ENCODE measurements around the gene FBXO24.
"Not testable (repeated sequence)": the region's sequence is repeated elsewhere in the genome, so short reads cannot be mapped to it uniquely, and the experiment has no call there.

The FBXO24 gene

DNA sequence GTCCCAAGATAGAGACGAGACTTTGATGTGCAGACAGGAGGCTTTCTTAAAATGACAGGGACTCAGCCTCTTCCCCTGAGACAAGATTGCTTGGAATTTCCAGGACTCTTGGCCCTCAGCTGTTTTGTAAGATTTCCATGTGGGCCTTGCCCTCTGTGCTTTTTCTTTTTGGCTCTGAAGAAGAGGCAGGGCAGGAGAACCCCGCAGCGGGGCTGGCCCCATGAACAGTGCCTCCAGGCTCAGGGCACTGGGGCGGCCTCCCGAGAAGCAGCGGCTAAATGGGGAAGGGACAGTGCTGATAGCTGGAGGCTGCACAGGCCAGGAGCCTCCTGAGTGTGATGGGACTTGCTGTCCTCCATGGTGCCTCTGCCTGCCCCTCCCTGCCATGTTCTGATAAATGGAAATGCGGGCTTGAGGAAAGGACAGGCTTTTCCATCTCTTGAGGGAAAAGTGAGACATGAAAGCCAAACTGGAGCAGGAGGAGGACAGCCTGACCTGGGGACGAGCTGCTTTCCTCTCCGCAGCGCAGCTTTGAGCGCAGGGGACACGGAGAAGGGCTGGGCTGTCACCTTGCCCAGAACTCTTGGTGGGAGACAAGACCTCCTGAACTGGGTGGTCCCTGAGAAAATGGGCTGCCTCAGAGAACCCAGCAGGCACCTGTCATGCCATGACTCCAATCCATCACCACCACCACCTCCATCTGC is 24.5 kb upstream of the FBXO24 start:
- DNase-seq (ENCODE audit: low read depth), result no peak

DNA sequence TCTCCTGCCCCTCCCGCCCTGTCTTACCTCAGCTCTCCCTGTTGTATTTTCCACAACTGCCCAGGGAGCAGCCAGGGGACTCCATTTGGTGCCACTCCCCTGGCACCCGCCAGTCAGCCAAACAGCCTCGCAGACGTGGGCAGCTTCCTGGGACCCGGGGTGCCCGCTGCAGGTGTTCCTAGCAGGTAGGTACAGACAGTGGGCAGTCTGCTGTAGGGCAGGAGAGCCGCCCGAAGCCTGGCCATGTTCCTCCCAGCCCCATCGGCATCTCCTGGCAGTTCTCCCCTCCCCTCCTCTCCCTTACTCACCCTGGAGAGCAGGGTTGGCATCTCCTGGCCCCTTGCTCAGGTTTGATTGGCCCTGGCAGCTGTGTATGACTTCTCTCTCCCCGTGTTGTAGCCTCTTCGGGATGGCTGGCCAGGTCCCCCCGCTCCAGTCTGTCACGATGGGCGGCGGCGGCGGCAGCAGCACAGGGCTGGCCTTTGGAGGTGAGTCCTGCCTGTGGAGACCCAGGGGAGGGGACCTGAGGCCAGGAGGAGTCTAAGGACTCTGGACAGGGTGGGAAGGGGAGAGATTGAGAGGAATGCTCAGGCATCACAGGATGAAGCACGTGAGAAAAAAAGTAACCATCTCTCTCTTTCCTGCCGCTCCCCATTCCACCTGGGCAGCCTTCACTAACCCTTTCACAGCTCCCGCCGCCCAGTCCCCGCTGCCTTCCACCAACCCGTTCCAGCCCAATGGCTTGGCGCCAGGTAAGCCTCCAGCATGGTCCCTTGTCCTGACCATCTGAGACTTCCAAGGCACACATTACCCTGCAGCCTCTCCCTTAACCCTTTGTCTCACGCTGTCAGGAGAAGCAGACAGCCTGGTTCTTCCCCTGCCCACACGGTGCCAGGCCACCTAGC is 23.7 kb upstream of the FBXO24 start:
- no peak for DNase-seq (ENCODE audit: low read depth)

DNA sequence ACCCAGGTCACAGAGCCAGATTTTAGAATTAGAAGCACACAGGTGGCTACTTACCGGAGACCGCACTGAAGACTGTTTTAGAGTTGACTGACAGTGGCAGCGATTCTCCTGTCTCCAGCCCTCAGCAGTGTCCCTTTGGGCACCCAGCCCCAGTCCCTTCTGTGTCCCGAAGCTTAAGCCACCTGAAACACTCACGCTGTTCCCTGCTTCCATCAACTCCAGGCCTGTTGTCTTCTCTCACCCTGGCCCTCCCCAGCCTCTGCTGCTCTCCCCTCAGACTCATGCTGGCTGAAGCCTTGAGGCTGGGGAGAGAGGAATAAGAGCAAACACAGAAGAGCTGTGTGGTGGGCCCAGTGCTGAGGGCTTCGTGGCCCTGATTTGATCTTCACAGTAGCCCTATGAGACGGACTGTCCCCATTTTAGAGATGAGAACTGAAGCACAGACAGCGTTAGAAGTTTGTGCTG is 23.0 kb upstream of the FBXO24 start:
- no peak for DNase-seq (ENCODE audit: low read depth)

DNA sequence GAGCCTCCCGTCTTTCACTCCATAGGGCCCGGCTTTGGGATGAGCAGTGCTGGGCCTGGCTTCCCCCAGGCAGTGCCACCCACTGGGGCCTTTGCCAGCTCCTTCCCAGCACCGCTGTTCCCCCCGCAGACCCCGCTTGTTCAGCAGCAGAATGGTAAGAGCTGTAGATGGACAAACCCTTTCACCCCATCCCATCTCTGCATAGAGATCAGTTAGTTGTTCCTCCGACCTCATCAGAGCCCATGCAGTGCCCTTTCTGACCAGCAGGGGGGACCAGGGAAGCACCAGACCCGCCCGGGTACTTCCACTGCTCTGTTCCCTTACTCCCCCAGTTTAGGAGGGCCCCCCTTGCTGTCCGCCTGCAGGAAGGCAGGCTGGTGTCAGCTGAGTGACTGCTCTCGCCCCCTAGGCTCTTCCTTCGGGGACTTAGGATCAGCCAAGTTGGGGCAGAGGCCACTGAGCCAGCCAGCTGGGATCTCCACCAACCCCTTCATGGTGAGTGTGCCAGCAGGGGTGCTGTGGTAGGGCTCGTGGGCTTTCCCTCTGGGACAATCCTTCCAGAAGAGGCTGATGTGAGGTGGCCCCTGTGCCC is 22.2 kb upstream of the FBXO24 start:
- no peak for DNase-seq (ENCODE audit: low read depth)

DNA sequence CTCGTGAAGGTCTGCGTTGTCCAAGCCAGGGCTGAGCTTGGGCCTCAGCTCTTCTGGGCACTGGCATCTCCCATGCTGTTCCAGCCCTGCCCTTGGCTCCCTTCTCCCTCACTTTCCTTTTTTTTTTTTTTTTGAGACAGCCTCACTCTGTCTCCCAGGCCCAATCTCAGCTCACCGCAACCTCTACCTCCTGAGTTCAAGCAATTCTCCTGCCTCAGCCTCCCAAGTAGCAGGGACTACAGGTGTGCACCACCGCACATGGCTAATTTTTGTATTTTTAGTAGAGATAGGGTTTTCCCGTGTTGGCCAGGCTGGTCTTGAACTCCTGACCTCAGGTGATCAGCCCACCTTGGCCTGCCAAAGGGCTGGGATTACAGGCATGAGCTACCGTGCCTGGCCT is 21.7 kb upstream of the FBXO24 start:
- DNase-seq (ENCODE audit: low read depth), result not testable (repeated sequence)

DNA sequence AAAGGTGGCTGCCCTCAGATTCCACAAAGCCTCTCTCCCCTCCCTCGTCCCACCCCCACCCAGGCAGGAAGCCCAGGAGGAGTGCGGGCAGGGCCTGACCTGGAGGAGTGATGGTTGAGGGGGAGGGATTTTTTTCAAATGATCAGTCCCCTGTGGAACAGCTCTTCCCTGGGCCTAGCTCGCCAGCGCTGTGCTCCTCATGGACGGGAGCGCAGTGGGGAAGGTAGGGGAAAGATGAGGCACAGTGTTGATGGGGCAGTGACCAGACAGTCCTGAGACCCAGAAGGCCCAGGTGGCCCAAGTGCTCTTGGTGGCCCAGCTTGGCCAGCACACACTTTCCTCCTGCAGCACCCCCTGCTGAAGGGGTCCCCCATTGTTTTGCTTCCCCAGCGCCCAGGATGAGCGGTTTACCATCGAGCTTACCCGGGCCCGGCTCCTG is 21.0 kb upstream of the FBXO24 start:
- no peak for DNase-seq (ENCODE audit: low read depth)

DNA sequence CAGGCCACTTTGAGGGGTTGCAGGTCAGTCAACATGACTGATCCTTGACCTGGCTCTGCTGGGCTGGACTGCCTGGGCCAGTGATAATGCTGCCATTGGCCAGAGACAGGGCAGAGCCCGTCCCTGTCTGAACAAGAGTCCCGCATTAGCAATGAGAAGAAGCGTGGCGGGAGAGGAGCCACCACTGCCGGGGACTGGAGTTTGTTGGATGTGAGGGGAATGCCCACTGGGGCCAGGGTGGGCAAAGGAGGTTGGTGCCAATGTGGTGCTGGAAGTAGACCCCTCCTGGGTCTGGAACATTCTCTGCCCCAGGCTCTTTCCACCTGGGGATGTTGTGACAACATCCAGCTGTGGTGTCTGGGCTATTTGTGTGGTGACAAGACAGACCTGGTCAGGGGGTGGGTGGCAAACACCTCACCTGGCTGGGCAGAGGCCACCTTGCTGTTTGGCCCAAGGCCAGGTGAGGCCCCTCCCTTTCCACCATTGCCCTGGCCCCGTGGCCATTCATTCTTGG is 20.1 kb upstream of the FBXO24 start:
- DNase-seq (ENCODE audit: low read depth), result no peak

DNA sequence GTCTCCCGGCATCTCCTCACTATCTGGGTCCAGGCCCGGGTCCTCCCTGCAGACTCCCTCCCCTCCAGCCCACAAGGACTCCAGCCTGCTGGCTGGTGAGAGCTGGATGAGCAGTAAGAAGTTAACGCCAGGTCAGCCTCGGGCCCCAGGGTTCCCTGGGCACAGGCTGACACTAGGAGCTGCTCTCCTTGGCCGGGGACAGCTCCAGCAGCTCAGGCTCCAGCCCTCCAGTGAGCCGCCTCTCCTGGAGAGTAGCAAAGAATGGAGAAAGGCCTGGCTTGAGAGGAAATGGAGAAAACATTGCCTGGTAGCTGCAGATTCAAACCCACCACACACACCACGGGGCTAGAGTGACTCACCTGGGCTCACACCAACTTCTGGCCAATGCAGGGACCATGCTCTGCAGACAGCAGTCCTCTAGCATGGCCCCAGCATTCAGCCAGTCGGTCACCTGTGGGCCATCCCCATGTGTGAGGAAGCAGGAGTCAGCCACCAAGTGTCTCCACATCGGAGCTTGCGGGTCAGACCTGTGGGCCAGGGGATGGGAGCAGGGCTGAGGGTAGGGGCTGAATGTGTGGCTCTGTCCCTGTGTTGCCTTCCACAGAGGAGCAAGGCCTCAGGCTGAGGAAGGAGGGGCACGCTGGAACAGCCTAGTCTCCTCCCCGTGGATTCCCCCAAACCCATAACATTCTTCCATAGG is 18.9 kb upstream of the FBXO24 start:
- no peak for DNase-seq (ENCODE audit: low read depth)

DNA sequence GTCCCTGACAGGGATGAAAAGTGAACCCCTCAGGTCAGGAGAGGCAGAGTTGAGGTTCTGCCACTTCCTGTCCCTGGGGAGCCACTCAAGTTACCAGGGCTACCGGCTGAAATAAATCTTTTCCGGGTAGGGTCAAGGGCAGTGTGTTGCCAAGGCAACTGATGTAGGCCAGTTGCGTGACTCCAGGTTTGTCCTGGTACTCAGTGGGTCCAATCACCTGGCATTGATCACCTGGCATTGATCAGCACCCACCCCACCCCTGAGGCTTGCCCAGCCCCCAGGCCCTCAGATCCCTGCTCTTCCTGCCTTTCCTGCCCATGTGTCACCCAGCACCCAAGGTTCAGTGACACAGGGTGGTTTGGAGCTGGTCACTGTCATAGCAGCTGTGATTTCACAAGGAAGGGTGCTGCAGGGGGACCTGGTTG is 18.4 kb upstream of the FBXO24 start:
- no peak for DNase-seq (ENCODE audit: low read depth)

DNA sequence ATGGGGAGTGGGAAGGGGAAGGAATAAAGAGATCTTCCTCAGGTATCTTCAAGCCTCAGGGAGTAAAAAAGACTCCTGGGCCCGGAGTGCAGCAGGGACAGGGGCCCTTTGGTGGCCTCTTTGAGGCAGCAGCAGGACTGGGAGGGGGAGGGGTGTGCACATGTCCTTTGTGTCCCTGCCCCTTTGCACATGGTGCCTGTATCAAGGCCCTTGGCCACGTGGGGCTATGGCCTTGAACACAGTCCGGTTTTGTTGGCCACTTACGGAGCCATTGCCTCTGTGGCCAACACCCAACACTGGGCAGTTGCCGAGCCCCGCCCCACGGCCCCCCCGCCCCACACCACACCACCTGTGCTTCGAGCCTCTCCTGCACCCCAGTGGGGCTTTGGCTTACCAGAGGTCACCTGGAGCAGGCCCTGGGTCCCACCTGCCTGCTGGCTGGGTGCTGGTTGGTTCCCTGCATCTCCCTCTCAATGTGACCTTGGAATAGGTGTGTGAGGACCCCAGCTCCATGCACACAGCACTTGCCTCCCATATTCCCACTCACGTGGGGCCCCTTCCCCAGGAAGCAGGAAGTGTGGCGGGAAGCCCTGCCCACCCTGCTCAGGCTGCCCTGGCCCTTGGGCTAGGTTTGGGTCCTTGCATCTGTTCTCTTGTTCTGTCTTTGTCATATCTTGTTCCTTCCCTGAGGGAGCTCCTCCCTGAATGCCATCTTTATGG is 17.8 kb upstream of the FBXO24 start:
- no peak for DNase-seq (ENCODE audit: low read depth)

DNA sequence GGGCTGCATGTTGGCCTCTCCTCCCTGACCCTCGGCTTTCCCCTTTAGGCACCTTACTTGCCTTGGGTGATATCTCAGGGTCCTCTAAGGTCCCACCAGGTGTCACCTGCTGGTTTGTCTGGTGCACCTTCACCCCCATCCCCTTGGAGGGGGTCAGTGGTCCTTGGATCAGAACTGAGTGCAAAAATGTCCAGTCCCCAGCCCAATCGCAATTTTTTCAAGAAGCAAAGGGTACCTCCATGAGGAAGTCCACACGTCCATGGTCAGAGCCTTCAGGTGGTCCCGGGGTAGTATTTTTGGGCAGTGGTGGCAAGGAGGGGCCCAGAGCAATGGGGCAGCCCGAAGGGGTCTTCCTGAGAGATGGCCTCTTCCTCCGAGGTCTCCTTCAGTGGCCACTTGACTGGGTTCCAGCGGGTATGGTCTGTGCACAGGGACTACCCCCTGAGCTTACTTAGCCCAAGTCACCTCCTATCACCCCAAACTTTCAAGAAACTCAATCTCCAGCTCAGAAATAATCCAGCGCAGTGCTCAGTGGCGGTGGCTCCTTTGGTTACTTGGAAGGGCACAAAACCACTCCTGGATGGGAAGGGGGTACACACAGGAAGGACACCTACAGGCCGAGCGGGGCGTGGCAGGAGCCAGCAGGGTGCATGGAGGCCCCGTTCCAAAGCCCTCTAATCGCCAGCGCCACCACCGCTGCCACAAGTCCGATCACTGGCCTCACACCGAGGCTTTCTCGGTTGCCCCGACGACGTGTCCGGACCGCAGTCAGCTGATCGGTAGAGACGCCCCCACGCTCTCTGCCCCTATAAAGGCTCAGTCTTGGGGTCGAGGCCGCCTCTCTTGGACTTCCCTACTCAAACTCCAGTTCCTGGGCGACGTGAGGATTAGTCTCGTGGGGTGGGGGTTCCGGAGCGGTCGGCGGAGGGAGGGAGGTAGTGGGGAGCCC is 17.0 kb upstream of the FBXO24 start:
- DNase-seq (ENCODE audit: low read depth), result no peak

DNA sequence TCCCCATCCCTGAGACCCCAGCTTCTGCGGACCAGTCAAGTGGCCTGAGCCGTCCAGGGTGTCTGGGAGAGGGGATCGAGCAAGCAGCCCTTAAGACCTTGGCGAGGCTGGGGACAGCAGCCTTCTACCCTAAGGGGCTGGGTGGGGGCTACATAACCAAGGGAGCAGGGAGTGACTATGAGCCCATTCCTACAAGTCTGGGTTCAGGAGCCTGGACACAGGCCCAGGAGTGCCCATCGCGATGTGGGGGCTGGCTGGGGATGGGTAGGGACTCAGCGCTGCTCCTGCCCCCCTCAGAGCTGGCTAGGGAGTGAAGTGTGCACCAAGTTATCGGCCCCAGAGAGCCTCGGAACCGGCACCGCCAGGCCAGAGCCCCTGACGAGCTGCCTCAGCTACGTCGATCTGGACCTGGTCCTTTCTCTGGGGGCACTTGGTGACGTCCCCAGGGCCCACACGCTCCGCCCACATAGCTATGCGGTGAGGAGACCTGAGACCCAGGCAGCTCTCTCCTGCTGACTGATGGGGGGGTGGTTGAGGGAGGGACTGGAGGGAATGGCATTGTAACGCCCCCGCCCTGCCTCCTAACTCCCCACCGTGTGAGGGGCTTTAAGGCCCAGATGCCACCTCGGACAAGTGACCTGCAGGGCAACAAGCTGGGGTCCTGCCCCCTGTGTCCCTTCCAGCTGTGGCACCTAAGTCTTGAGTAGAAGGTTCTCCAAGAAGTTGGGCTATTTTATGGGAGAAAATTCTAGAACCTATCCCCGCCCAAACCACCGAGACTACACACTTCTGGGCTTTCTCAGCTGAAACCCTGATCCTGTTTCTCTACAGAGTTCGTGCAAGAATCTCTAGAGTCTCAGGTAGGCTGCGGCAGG is 14.9 kb upstream of the FBXO24 start:
- no peak for DNase-seq (ENCODE audit: low read depth)

DNA sequence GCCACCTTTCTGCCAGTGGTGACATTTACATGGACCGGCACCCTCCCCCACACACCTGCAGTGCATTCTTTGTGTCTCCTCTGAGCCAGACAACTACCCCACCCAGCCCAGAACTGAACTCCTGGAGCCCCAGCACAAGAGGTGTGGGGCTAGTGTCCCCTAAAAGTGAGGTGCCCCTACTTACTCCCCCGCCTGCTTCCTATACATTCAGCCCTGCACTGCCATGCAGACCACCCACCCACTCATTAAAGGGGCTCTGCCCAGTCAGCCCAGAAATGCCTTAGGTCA is 14.4 kb upstream of the FBXO24 start:
- no peak for DNase-seq (ENCODE audit: low read depth)

DNA sequence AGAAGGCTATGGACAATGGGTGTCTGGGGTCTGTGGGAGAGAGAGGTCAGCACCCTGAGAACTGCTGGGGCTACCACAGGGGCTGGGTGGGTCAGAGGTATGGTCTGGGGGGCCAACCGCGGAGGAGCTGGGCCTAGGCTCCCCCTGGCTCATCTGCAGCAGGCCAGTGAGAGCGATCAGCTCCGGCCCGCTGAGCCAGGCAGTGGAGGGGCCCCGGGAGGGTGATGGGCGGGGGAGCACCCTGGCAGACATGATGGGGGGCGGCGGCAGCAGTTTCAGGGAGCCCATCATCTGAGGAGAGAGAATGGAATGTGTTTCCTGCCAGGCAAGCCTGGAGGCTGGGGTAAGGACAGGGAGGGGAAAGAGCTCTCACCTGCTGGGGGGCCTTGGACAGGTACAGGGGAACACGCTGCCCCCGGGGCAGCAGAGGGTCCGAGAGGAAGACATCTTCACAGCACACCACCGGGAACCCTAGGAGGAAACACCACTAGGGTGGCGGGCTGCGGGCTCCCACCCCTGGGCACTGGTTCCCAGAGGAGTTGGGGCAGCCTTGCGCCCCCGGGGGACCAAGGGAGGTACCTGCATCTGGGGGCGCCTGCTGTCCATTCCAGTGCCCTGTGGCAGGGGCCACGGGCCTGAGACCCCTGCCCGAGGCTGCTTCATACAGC is 13.7 kb upstream of the FBXO24 start:
- DNase-seq (ENCODE audit: low read depth), result no peak

DNA sequence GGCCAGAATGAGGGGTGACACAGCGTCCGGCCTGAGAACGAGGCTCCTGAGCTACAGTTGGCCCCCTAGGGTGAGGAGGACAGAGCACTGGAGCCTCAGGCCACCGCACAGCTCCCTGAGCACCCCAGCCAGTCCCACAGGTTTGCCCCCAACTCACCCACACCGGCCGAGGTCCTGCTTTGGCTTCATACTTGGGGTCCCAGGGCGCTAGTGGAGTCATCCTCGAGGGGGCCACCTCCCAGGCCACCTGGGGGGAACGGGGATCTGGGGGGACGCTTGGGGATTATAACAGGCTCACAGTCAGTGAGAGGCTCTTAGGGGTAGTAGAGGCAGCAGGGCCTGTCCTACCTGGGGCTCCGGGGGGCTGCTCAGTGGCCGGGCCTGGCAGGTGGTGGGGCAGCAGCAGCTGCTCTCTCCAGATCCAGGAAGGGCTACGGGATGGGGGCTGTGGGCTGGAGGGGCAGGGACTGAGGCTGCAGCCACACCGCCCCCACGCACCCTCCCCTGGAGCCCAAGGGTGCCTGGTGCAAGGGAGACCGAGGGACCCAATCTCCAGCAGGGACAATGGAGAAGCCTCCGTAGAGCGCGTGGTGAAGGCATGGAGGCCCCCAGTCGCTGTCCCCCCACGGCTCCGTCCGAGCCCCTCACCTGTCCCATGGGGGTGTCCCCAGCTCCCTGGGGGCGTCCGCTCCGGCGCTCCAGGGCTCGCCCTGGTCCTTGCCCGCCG is 13.0 kb upstream of the FBXO24 start:
- DNase-seq (ENCODE audit: low read depth), result no peak

DNA sequence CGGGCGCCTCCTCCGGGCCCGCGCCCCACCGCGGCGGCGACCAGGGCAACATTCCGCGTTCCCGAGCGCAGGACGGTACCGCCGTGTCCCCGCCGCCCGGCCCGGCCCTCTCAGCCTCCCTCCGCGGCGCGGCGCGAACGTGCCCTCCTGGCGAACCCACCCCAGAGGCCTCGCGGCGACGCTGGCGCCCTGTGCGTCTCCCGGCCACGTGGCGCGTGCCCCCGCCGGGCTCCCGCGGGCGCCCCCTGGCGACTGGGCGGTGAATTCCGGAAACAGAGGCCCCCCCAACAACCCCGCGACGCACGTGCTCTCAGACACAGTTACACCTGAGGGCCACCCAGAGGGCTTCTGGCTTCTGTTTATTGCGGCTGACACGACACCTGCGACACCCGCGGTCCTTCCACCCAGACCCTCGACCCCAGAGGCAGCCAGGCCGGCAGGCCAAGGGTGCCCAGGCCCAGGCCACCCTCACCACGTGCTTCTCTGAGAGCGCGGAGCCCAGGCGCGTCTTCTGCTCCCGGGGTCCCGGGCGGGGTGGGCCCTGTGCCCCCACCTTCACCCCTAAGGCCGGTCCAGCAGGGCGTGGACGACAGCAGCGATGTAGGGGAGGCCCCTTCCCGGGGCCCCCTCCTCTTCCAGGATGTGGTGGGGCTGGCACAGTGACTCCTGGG is 12.3 kb upstream of the FBXO24 start, which contains the start of gene SAP25:
TSS of gene SAP25 (minus strand) at position 210 of the 671 bp plus-strand sequence. CDS start at position 52, 158 bp downstream.
- no peak for DNase-seq (ENCODE audit: low read depth)
